Spleen (tissue), 11 donors: ENCODE measurements around the gene GJA4. TPM values are rescaled to one million over a fixed set of nuclear protein-coding genes. Genes with fewer than 3 reads are reported as not detected.
"Not testable (repeated sequence)": the region's sequence is repeated elsewhere in the genome, so short reads cannot be mapped to it uniquely, and the experiment has no call there.

Experiments used
- DNase-seq: peaks from one replicate; pipeline ENCODE4 v3.0.0-alpha.2; 2020
- H3K27ac ChIP-seq, 8 donors: fragments of 200-600 bp; sonication (generic) in 7 of 8; 1 replicate in 4 of 8; 2 replicates in 4 of 8; pipeline versions ENCODE4 v1.5.0 to v1.8.0; 2016 to 2021; ENCODE audit warnings: inconsistent platforms in 4 of 8, mild to moderate bottlenecking in 4 of 8, moderate library complexity in 1 of 8
- H3K27me3 ChIP-seq, 7 donors: fragments of 200-600 bp; sonication (generic) in 6 of 7; replicated peaks in 1 of 7; 1 replicate in 4 of 7; 2 replicates in 3 of 7; pipeline versions ENCODE4 v1.5.0 to v1.8.0; 2016 to 2021; ENCODE audit warnings: inconsistent platforms in 3 of 7, mild to moderate bottlenecking in 1 of 7
- H3K36me3 ChIP-seq, 6 donors: fragments of 200-600 bp; sonication (generic) in 5 of 6; 1 replicate in 4 of 6; 2 replicates in 2 of 6; pipeline versions ENCODE4 v1.5.0 to v1.8.0; 2016 to 2021; ENCODE audit warnings: inconsistent platforms in 2 of 6
- H3K4me1 ChIP-seq, 6 donors: fragments of 200-600 bp; sonication (generic) in 5 of 6; 1 replicate in 3 of 6; 2 replicates in 3 of 6; pipeline versions ENCODE4 v1.5.0 to v1.8.0; 2016 to 2021; ENCODE audit warnings: inconsistent platforms in 3 of 6
- H3K4me3 ChIP-seq, 8 donors: fragments of 200-600 bp; sonication (generic) in 7 of 8; 1 replicate in 4 of 8; 2 replicates in 4 of 8; pipeline versions ENCODE4 v1.5.0 to v1.8.0; 2016 to 2021; ENCODE audit warnings: inconsistent platforms in 4 of 8, mild to moderate bottlenecking in 4 of 8, moderate library complexity in 2 of 8
- H3K9me3 ChIP-seq, 8 donors: fragments of 200-600 bp; sonication (generic) in 7 of 8; 1 replicate in 4 of 8; 2 replicates in 4 of 8; pipeline versions ENCODE4 v1.5.0 to v1.8.0; 2016 to 2021; ENCODE audit warnings: inconsistent platforms in 4 of 8
- CTCF ChIP-seq, 11 experiments: fragments of 200-600 bp in 7 of 11; fragments of 450-650 bp in 4 of 11; sonication (generic) in 4 of 11; IDR thresholded peaks in 8 of 11; conservative IDR thresholded peaks in 3 of 11; 1 replicate in 7 of 11; 2 replicates in 4 of 11; pipeline versions ENCODE4 v1.4.0 to v1.8.0; 2016 to 2021; ENCODE audit warnings: antibody characterized with exemption in 11 of 11, inconsistent platforms in 4 of 11, mild to moderate bottlenecking in 1 of 11
- POLR2A ChIP-seq, 3 donors: fragments of 450-650 bp; IDR thresholded peaks; one replicate each; pipeline ENCODE4 v1.5.1; 2017; ENCODE audit warnings: antibody characterized with exemption in 3 of 3, mild to moderate bottlenecking in 1 of 3
- POLR2AphosphoS5 ChIP-seq, 3 donors: sonication (generic); formaldehyde crosslinking; IDR thresholded peaks; one replicate each; pipeline ENCODE4 v1.5.1; 2017; ENCODE audit warnings: antibody characterized with exemption in 3 of 3
- WGBS, 5 donors: extraction: QIAGEN DNeasy Blood & Tissue Kit in 3 of 5; methylation state at CpG; one replicate each; pipeline versions ENCODE4 v1.1.5 to v1.1.7; 2013 to 2018; 5-methylcytosine and 5-hydroxymethylcytosine counted together
- intact Hi-C: fragments of 100-400 bp; cut with DNase I; formaldehyde crosslinking; loops from one replicate; pipeline ENCODE4 v1.15.0; 2023; ENCODE audit warnings: low total_unique reads
- polyA plus RNA-seq, 3 donors: library from polyadenylated mRNA; stranded (reverse); fragments of 200-250 nt; gene quantifications; one replicate each; pipeline ENCODE4 v1.2.1, GENCODE V29; 2013
- total RNA-seq, 7 donors: library from RNA; depleted of rRNA in 3 of 7; stranded (reverse); fragments of >200 nt in 3 of 7; fragmentation: NEBNext Ultra II Directional in 4 of 7; extraction: Animal tissue kit (Norgen Biotek cat#: 25700) in 4 of 7; gene quantifications; one replicate each; pipeline versions ENCODE4 v1.1.0 to v1.2.1, GENCODE V29; 2016 to 2021
- donor health status: healthy with polysubstance abuse.
- donor health status: DM: no; HTN: no; CAD: no; lungs with moderate emphysema.
- donor health status: DM: no; HTN: no; CAD: no.
- donor health status: Bipolar disorder and iron deficiency.
- donor health status: healthy.
- donor health status: DM: no; HTN: no; CAD: no.
- donor health status: DM: yes; HTN: yes; CAD: no.

Gene GJA4
- total and polyA plus RNA-seq, 10 donors: 1.3 to 20.6 (median 7.9) TPM

GRCh38 chr1:34816332-34816731, 23.5 kb downstream of the GJA4 start:
- intact Hi-C loops: no loop called here
- H3K27ac ChIP-seq: no peak overlapping the region
- no peak for DNase-seq
- TF ChIP-seq POLR2AphosphoS5 (IDR thresholded peaks at IDR 0.05) (no peak), CTCF (IDR thresholded peaks at IDR 0.05 in 8 of 11, conservative IDR thresholded peaks at IDR 0.05 in 3 of 11) (no peak), POLR2A (IDR thresholded peaks at IDR 0.05) (no peak)
- H3K4me1 ChIP-seq: no peaks in the 10 kb centered on the region
- no peak overlapping the region for H3K4me3 ChIP-seq
- H3K9me3 ChIP-seq: peaks cover 0 to 8% (median 0%) of the 10 kb centered on the region in 8 donors
- H3K36me3 ChIP-seq: no peaks in the 10 kb centered on the region
- no peaks in the 10 kb centered on the region for H3K27me3 ChIP-seq

GRCh38 chr1:34816778-34817177, 24.0 kb downstream of the GJA4 start:
- Histone ChIP-seq H3K4me1 (no peaks in the 10 kb centered on the region), H3K36me3 (no peaks in the 10 kb centered on the region), H3K4me3 (no peak overlapping the region), H3K27me3 (no peaks in the 10 kb centered on the region), H3K27ac (no peak overlapping the region), H3K9me3 (peaks cover 0 to 8% (median 0%) of the 10 kb centered on the region in 8 donors)
- DNase-seq: no peak
- 73 to 87% (median 81%) methylated on average over 3 of the region's 3 CpGs for WGBS, 5 donors
- intact Hi-C loops: no loop called here
- TF ChIP-seq POLR2A (IDR thresholded peaks at IDR 0.05): no peak
- no peak for TF ChIP-seq CTCF (IDR thresholded peaks at IDR 0.05 in 8 of 11, conservative IDR thresholded peaks at IDR 0.05 in 3 of 11)
- no peak for TF ChIP-seq POLR2AphosphoS5 (IDR thresholded peaks at IDR 0.05)

GRCh38 chr1:34818862-34819261, 26.1 kb downstream of the GJA4 start:
- H3K36me3 ChIP-seq, intact Hi-C loops, H3K27ac ChIP-seq, H3K4me3 ChIP-seq, DNase-seq, H3K4me1 ChIP-seq, H3K27me3 ChIP-seq: not testable (repeated sequence)
- WGBS, 5 donors: 89 to 98% (median 94%) methylated on average over 2 of the region's 2 CpGs
- H3K9me3 ChIP-seq: peaks cover 0 to 11% (median 0%) of the 10 kb centered on the region in 8 donors

- intact Hi-C loops: no loop called here
- 50 to 75% (median 64%) methylated on average over 3 of the region's 3 CpGs for WGBS, 5 donors
- TF ChIP-seq POLR2A (IDR thresholded peaks at IDR 0.05) (no peak), CTCF (IDR thresholded peaks at IDR 0.05 in 8 of 11, conservative IDR thresholded peaks at IDR 0.05 in 3 of 11) (no peak), POLR2AphosphoS5 (IDR thresholded peaks at IDR 0.05) (no peak)
- no peak overlapping the region for H3K4me3 ChIP-seq
- H3K9me3 ChIP-seq: peaks cover 0 to 12% (median 0%) of the 10 kb centered on the region in 8 donors
- H3K4me1 ChIP-seq: no peaks in the 10 kb centered on the region
- H3K27ac ChIP-seq: no peak overlapping the region
- no peaks in the 10 kb centered on the region for H3K27me3 ChIP-seq
- no peak for DNase-seq
- H3K36me3 ChIP-seq: no peaks in the 10 kb centered on the region
Observed at GRCh38 chr1:34822202-34822601, 29.4 kb downstream of the GJA4 start.
